ENCODE data around the gene LRRC30.

The LRRC30 gene

GRCh38 chr18:7256618-7257425 lies 25.9 kb downstream of the LRRC30 start:
- no peak for DNase-seq

GRCh38 chr18:7257426-7257740 lies 26.5 kb downstream of the LRRC30 start:
- H3K36me3 Mint-ChIP-seq (ENCODE audit: insufficient read depth): peaks cover 2% of the 10 kb centered on the region
- peaks cover 2 to 8% of the 10 kb centered on the region in 2 donors for H3K9me3 Mint-ChIP-seq
- no peaks in the 10 kb centered on the region for H3K27me3 Mint-ChIP-seq
- H3K27ac Mint-ChIP-seq: no peak overlapping the region
- DNase-seq: no peak
- no peak overlapping the region for H3K4me3 Mint-ChIP-seq
- no peaks in the 10 kb centered on the region for H3K4me1 Mint-ChIP-seq (ENCODE audit: low read depth in 2 of 2)
- ATAC-seq (replicated peaks): no peak

More at GRCh38 chr18:7256618-7257425, 25.9 kb downstream of the LRRC30 start:
- Mint-ChIP-seq H3K4me3 (no peak overlapping the region), H3K9me3 (peaks cover 2 to 8% of the 10 kb centered on the region in 2 donors), H3K36me3 (ENCODE audit: insufficient read depth) (peaks cover 2% of the 10 kb centered on the region), H3K27me3 (no peaks in the 10 kb centered on the region), H3K4me1 (ENCODE audit: low read depth in 2 of 2) (no peaks in the 10 kb centered on the region), H3K27ac (no peak overlapping the region)
- ATAC-seq (replicated peaks): no peak

- Mint-ChIP-seq H3K4me1 (ENCODE audit: low read depth in 2 of 2) (no peaks in the 10 kb centered on the region), H3K36me3 (ENCODE audit: insufficient read depth) (peaks cover 2% of the 10 kb centered on the region), H3K4me3 (no peak overlapping the region), H3K27ac (no peak overlapping the region), H3K9me3 (peaks cover 3 to 16% of the 10 kb centered on the region in 2 donors), H3K27me3 (no peaks in the 10 kb centered on the region)
- DNase-seq: no peak
- no peak for ATAC-seq (replicated peaks)
Observed at GRCh38 chr18:7259475-7259874, 28.6 kb downstream of the LRRC30 start.

- H3K27me3 Mint-ChIP-seq: no peaks in the 10 kb centered on the region
- no peak overlapping the region for H3K27ac Mint-ChIP-seq
- H3K9me3 Mint-ChIP-seq: peaks cover 5 to 19% of the 10 kb centered on the region in 2 donors
- no peak for DNase-seq
- H3K36me3 Mint-ChIP-seq (ENCODE audit: insufficient read depth): no peaks in the 10 kb centered on the region
- ATAC-seq (replicated peaks): no peak
- H3K4me3 Mint-ChIP-seq: no peak overlapping the region
- no peaks in the 10 kb centered on the region for H3K4me1 Mint-ChIP-seq (ENCODE audit: low read depth in 2 of 2)
Observed at GRCh38 chr18:7261199-7261598, 30.3 kb downstream of the LRRC30 start.

GRCh38 chr18:7267973-7268372 lies 37.1 kb downstream of the LRRC30 start:
- H3K36me3 Mint-ChIP-seq (ENCODE audit: insufficient read depth): peaks cover 4% of the 10 kb centered on the region
- ATAC-seq (replicated peaks): no peak
- no peak for DNase-seq
- H3K4me3 Mint-ChIP-seq: no peak overlapping the region
- H3K4me1 Mint-ChIP-seq (ENCODE audit: low read depth in 2 of 2): no peaks in the 10 kb centered on the region
- no peak overlapping the region for H3K27ac Mint-ChIP-seq
- H3K9me3 Mint-ChIP-seq: peaks cover 7 to 11% of the 10 kb centered on the region in 2 donors
- no peaks in the 10 kb centered on the region for H3K27me3 Mint-ChIP-seq

- Mint-ChIP-seq H3K4me1 (ENCODE audit: low read depth in 2 of 2) (no peaks in the 10 kb centered on the region), H3K36me3 (ENCODE audit: insufficient read depth) (peaks cover 4% of the 10 kb centered on the region), H3K4me3 (no peak overlapping the region), H3K27me3 (no peaks in the 10 kb centered on the region), H3K9me3 (peaks cover 0 to 5% of the 10 kb centered on the region in 2 donors), H3K27ac (no peak overlapping the region)
- DNase-seq (no peak), ATAC-seq (replicated peaks) (no peak)
Observed at GRCh38 chr18:7269942-7270341, 39.1 kb downstream of the LRRC30 start.

GRCh38 chr18:7272311-7273049 lies 41.6 kb downstream of the LRRC30 start:
- Mint-ChIP-seq H3K27ac (no peak overlapping the region), H3K4me3 (no peak overlapping the region), H3K9me3 (peaks cover 0 to 3% of the 10 kb centered on the region in 2 donors), H3K4me1 (ENCODE audit: low read depth in 2 of 2) (no peaks in the 10 kb centered on the region), H3K27me3 (no peaks in the 10 kb centered on the region), H3K36me3 (ENCODE audit: insufficient read depth) (peaks cover 4% of the 10 kb centered on the region)
- ATAC-seq (replicated peaks): no peak
- no peak for DNase-seq

- Mint-ChIP-seq H3K27me3 (no peaks in the 10 kb centered on the region), H3K36me3 (ENCODE audit: insufficient read depth) (peaks cover 4% of the 10 kb centered on the region), H3K9me3 (peaks cover 0 to 3% of the 10 kb centered on the region in 2 donors), H3K27ac (no peak overlapping the region), H3K4me1 (ENCODE audit: low read depth in 2 of 2) (no peaks in the 10 kb centered on the region), H3K4me3 (peak overlapping the region in 1 of 2 donors; percentile 22)
- DNase-seq (no peak), ATAC-seq (replicated peaks) (no peak)
Observed at GRCh38 chr18:7273301-7273921, 42.5 kb downstream of the LRRC30 start.

GRCh38 chr18:7281579-7281978 lies 50.7 kb downstream of the LRRC30 start:
- ATAC-seq (replicated peaks) (no peak), DNase-seq (no peak)
- no peaks in the 10 kb centered on the region for H3K4me1 Mint-ChIP-seq (ENCODE audit: low read depth in 2 of 2)
- no peak overlapping the region for H3K27ac Mint-ChIP-seq
- H3K36me3 Mint-ChIP-seq (ENCODE audit: insufficient read depth): no peaks in the 10 kb centered on the region
- H3K27me3 Mint-ChIP-seq: no peaks in the 10 kb centered on the region
- H3K4me3 Mint-ChIP-seq: no peak overlapping the region
- H3K9me3 Mint-ChIP-seq: peaks cover 3 to 7% of the 10 kb centered on the region in 2 donors

Data from effector memory CD8-positive, alpha-beta T cell (primary cell).